ENCODE data around the gene VPS11.
"Not testable (repeated sequence)": the region's sequence is repeated elsewhere in the genome, so short reads cannot be mapped to it uniquely, and the experiment has no call there.

Gene VPS11

GRCh38 chr11:119100994-119101758 lies 33.6 kb downstream of the VPS11 start:
- FAIRE-seq (peak; percentile 37), DNase-seq (ENCODE audit: insufficient read length, low spot score) (no peak)

GRCh38 chr11:119101759-119102423 lies 34.3 kb downstream of the VPS11 start, which contains the start of gene DPAGT1:
Gene DPAGT1, minus strand, starts transcription at chr11:119101853. Its CDS starts 198 bp downstream, at chr11:119101655.
- DNase-seq (ENCODE audit: insufficient read length, low spot score): no peak

GRCh38 chr11:119103161-119103664 lies 35.6 kb downstream of the VPS11 start:
- not testable (repeated sequence) for DNase-seq (ENCODE audit: insufficient read length, low spot score); FAIRE-seq

More at GRCh38 chr11:119101759-119102423, 34.3 kb downstream of the VPS11 start, which contains the start of gene DPAGT1:
- FAIRE-seq: peak; percentile 98

GRCh38 chr11:119103793-119104192 lies 36.2 kb downstream of the VPS11 start:
- DNase-seq (ENCODE audit: insufficient read length, low spot score): no peak
- FAIRE-seq: no peak

GRCh38 chr11:119106564-119107537 lies 39.2 kb downstream of the VPS11 start, which contains the start of gene C2CD2L:
Gene C2CD2L, plus strand, starts transcription at chr11:119107344. Its CDS starts 398 bp downstream, at chr11:119107742.
- DNase-seq (ENCODE audit: insufficient read length, low spot score) (peak; percentile 80), FAIRE-seq (peak; percentile 93)

GRCh38 chr11:119107538-119108145 lies 40.0 kb downstream of the VPS11 start:
- FAIRE-seq: no peak
- DNase-seq (ENCODE audit: insufficient read length, low spot score): no peak

- FAIRE-seq: peak; percentile 83
- DNase-seq (ENCODE audit: insufficient read length, low spot score): no peak
These were observed 40.7 kb downstream of the VPS11 start for GRCh38 chr11:119108146-119108856.

GRCh38 chr11:119108857-119109221 lies 41.2 kb downstream of the VPS11 start:
- DNase-seq (ENCODE audit: insufficient read length, low spot score) (no peak), FAIRE-seq (peak; percentile 63)

GRCh38 chr11:119109843-119110242 lies 42.2 kb downstream of the VPS11 start:
- DNase-seq (ENCODE audit: insufficient read length, low spot score) (no peak), FAIRE-seq (no peak)

- FAIRE-seq (no peak), DNase-seq (ENCODE audit: insufficient read length, low spot score) (no peak)
These were observed 42.8 kb downstream of the VPS11 start for GRCh38 chr11:119110439-119110838.

- FAIRE-seq: no peak
- no peak for DNase-seq (ENCODE audit: insufficient read length, low spot score)
These were observed 43.8 kb downstream of the VPS11 start for GRCh38 chr11:119111361-119111925.

- DNase-seq (ENCODE audit: insufficient read length, low spot score) (no peak), FAIRE-seq (no peak)
These were observed 44.8 kb downstream of the VPS11 start for GRCh38 chr11:119112314-119113020.

- FAIRE-seq: no peak
- no peak for DNase-seq (ENCODE audit: insufficient read length, low spot score)
These were observed 46.1 kb downstream of the VPS11 start for GRCh38 chr11:119113716-119114115.

GRCh38 chr11:119114351-119114750 lies 46.7 kb downstream of the VPS11 start:
- DNase-seq (ENCODE audit: insufficient read length, low spot score): no peak
- FAIRE-seq: no peak

GRCh38 chr11:119115484-119116234 lies 48.0 kb downstream of the VPS11 start:
- FAIRE-seq (peak; percentile 64), DNase-seq (ENCODE audit: insufficient read length, low spot score) (no peak)

- DNase-seq (ENCODE audit: insufficient read length, low spot score) (no peak), FAIRE-seq (no peak)
These were observed 48.6 kb downstream of the VPS11 start for GRCh38 chr11:119116235-119116594.

GRCh38 chr11:119116601-119117000 lies 49.0 kb downstream of the VPS11 start:
- FAIRE-seq (no peak), DNase-seq (ENCODE audit: insufficient read length, low spot score) (no peak)

Measured in GM19239 (cell line).